GM12878 (cell line): ENCODE data around the gene GAS2. TPM values are rescaled to one million over a fixed set of nuclear protein-coding genes. Genes with fewer than 3 reads are reported as not detected.

Experiments
- ATAC-seq: fragments of 200-7000 bp; cut with Tn5 transposase; 3 replicates; pipeline ENCODE4 v1.9.1; 2020; ENCODE audit warnings: mild to moderate bottlenecking, moderate library complexity
- BruUV-seq: library from RNA; stranded (reverse); fragments of 400-500 nt; replicated peaks from 2 replicates; lab custom pipeline; 2021; lab: Mats Ljungman, UMichigan
- CTCF ChIA-PET: fragments of 300-600 bp; sonication (Branson Sonifier 250); formaldehyde crosslinking; extraction: SDS; loops from one replicate; lab custom pipeline; 2021; ENCODE audit warnings: inconsistent platforms; lab: Yijun Ruan, JAX
- POLR2A ChIA-PET: fragments of 350-600 bp; formaldehyde crosslinking; extraction: SDS; loops from one replicate; lab custom pipeline; 2021; ENCODE audit warnings: inconsistent platforms; lab: Charles Lee
- RAD21 ChIA-PET: fragments of 300-600 bp; sonication (Branson Sonifier 250); formaldehyde crosslinking; loops from one replicate; lab custom pipeline; 2023; ENCODE audit warnings: antibody characterized with exemption; ENCODE audit not compliant: unreplicated experiment; lab: Charles Lee
- SMC1A ChIA-PET: fragments of 300-600 bp; sonication (Branson Sonifier 250); formaldehyde crosslinking; loops from one replicate; lab custom pipeline; 2023; ENCODE audit not compliant: unreplicated experiment, uncharacterized antibody; lab: Charles Lee
- DNase-seq: peaks from one replicate; pipeline ENCODE4 v3.0.0-alpha.2; 2011; ENCODE audit warnings: low read depth, low spot score
- FAIRE-seq: peaks from 3 replicates; lab custom pipeline; 2011; peaks lifted over from hg19 to GRCh38; lab: Jason Lieb, UNC
- H2AFZ ChIP-seq: 2 replicates; pipeline ENCODE4 v1.6.0; 2011; ENCODE audit warnings: low read depth, low read length, control low read depth; ENCODE audit not compliant: control insufficient read depth
- H3K27ac ChIP-seq: 2 replicates; pipeline ENCODE4 v1.5.1; 2011; ENCODE audit warnings: control low read depth; ENCODE audit not compliant: control insufficient read depth, insufficient read depth
- H3K27me3 ChIP-seq, 2 experiments: replicated peaks in 1 of 2; 2 replicates each; pipeline versions ENCODE4 v1.6.0 to v1.6.1; 2011; ENCODE audit warnings: low read length in 1 of 2; ENCODE audit not compliant: control insufficient read depth in 2 of 2, insufficient read depth in 2 of 2
- H3K36me3 ChIP-seq, 2 experiments: 2 replicates each; pipeline ENCODE4 v1.5.1; 2011; ENCODE audit warnings: low read length in 1 of 2; ENCODE audit not compliant: control insufficient read depth in 2 of 2, insufficient read depth in 2 of 2
- H3K4me1 ChIP-seq: 2 replicates; pipeline ENCODE4 v1.6.1; 2011; ENCODE audit warnings: mild to moderate bottlenecking, low read length, moderate library complexity, mixed read lengths; ENCODE audit not compliant: control insufficient read depth, insufficient read depth
- H3K4me2 ChIP-seq: 2 replicates; pipeline ENCODE4 v1.6.0; 2011; ENCODE audit warnings: control low read depth; ENCODE audit not compliant: control insufficient read depth, insufficient read depth
- H3K4me3 ChIP-seq: fragments of 200-600 bp; sonication (generic); 2 replicates; pipeline ENCODE4 v1.5.1; 2016
- H3K79me2 ChIP-seq: 2 replicates; pipeline ENCODE4 v1.6.0; 2011; ENCODE audit warnings: low read length; ENCODE audit not compliant: control insufficient read depth, insufficient read depth
- H3K9ac ChIP-seq: 2 replicates; pipeline ENCODE4 v1.8.0; 2011; ENCODE audit warnings: low read length, control low read depth, mixed read lengths; ENCODE audit not compliant: control insufficient read depth, insufficient read depth
- H3K9me3 ChIP-seq: replicated peaks from 3 replicates; pipeline ENCODE4 v1.5.1; 2011; ENCODE audit warnings: mild to moderate bottlenecking, low read length; ENCODE audit not compliant: control insufficient read depth, insufficient read depth
- H4K20me1 ChIP-seq: 2 replicates; pipeline ENCODE4 v1.6.0; 2011; ENCODE audit not compliant: control insufficient read depth, insufficient read depth
- ATF7 ChIP-seq: fragments of 450-650 bp; IDR thresholded peaks from 2 replicates; pipeline ENCODE4 v1.6.1; 2016; ENCODE audit warnings: low read depth, mild to moderate bottlenecking
- BHLHE40 ChIP-seq, 2 experiments: fragments of 450-650 bp in 1 of 2; IDR thresholded peaks; 2 replicates each; pipeline ENCODE4 v1.6.1; 2011 to 2017; ENCODE audit warnings: low read depth in 2 of 2, borderline replicate concordance in 1 of 2, improper control_type of control experiment in 1 of 2, low read length in 1 of 2, mild to moderate bottlenecking in 1 of 2
- BMI1 ChIP-seq: fragments of 450-650 bp; IDR thresholded peaks from 2 replicates; pipeline ENCODE4 v1.6.1; 2016; ENCODE audit warnings: mild to moderate bottlenecking, moderate library complexity, borderline replicate concordance
- BRCA1 ChIP-seq: IDR thresholded peaks from 2 replicates; pipeline ENCODE4 v1.6.1; 2011; ENCODE audit warnings: low read depth, low read length, improper control_type of control experiment
- IKZF1 ChIP-seq: fragments of 450-650 bp; conservative IDR thresholded peaks from 2 replicates; pipeline ENCODE4 v1.6.1; 2017; ENCODE audit warnings: antibody characterized with exemption, mild to moderate bottlenecking
- IKZF2 ChIP-seq, 2 experiments: fragments of 450-650 bp; IDR thresholded peaks; 2 replicates each; pipeline ENCODE4 v1.6.1; 2017; ENCODE audit warnings: mild to moderate bottlenecking in 2 of 2, moderate library complexity in 2 of 2
- MEF2B ChIP-seq: fragments of 450-650 bp; IDR thresholded peaks from 2 replicates; pipeline ENCODE4 v1.6.1; 2018; ENCODE audit warnings: mild to moderate bottlenecking, moderate library complexity; ENCODE audit not compliant: partially characterized antibody, poor library complexity, severe bottlenecking
- MXI1 ChIP-seq: fragments of 150-350 bp; IDR thresholded peaks from 2 replicates; pipeline ENCODE4 v1.6.1; 2011; ENCODE audit warnings: low read depth, mild to moderate bottlenecking, inconsistent platforms, low read length, improper control_type of control experiment
- NFIC ChIP-seq: IDR thresholded peaks from 2 replicates; pipeline ENCODE4 v1.6.1; 2012; ENCODE audit warnings: low read depth, mild to moderate bottlenecking, inconsistent platforms, low read length, moderate library complexity
- SIX5 ChIP-seq: IDR thresholded peaks from 2 replicates; pipeline ENCODE4 v1.6.1; 2011; ENCODE audit warnings: mild to moderate bottlenecking, low read depth, low read length, moderate library complexity; ENCODE audit not compliant: severe bottlenecking
- WGBS: methylation state at CpG from one replicate; pipeline ENCODE4 v1.1.6; 2016; ENCODE audit warnings: low lambda C conversion rate; ENCODE audit not compliant: insufficient replicate concordance, insufficient coverage; ENCODE audit errors: missing lambda C conversion rate; 5-methylcytosine and 5-hydroxymethylcytosine counted together
- in situ Hi-C: fragments of 300-500 bp; cut with MboI; formaldehyde crosslinking; loops from 9 replicates; pipeline ENCODE4 v1.14.3; 2018; ENCODE audit warnings: mixed read lengths
- intact Hi-C: fragments of 100-400 bp; cut with micrococcal nuclease; formaldehyde crosslinking; loops from one replicate; pipeline ENCODE4 v1.14.2; 2022; ENCODE audit not compliant: unreplicated experiment
- polyA plus RNA-seq, 11 experiments: library from polyadenylated mRNA; depleted of rRNA in 4 of 11; unstranded in 6 of 11; stranded (reverse) in 5 of 11; fragments of >200 nt; fragmentation: Nextera tagmentation in 4 of 11; fragmentation: Illumina TruSeq in 1 of 11; extraction: Ambion mirVana in 4 of 11; extraction: Trizol in 1 of 11; gene quantifications; 1 replicate in 1 of 11; 2 replicates in 10 of 11; pipeline versions ENCODE4 v1.2.1 to v1.2.3, GENCODE V29; 2011 to 2016; ENCODE audit warnings: inconsistent platforms in 2 of 11, missing spikeins in 2 of 11, low read depth in 1 of 11
- total RNA-seq, 4 experiments: library from RNA; depleted of rRNA in 3 of 4; stranded (reverse); fragments of >200 nt in 3 of 4; fragmentation: Illumina TruSeq in 1 of 4; extraction: Trizol in 1 of 4; gene quantifications; 2 replicates each; pipeline versions ENCODE4 v1.2.1 to v1.2.3, GENCODE V29; 2013 to 2021
- TF ChIP-seq, protein P1 (sequence below): fragments of 450-650 bp; IDR thresholded peaks from 2 replicates; pipeline ENCODE4 v1.6.1; 2017; ENCODE audit warnings: mild to moderate bottlenecking, moderate library complexity
- TF ChIP-seq, protein P2 (sequence below): fragments of 450-650 bp; IDR thresholded peaks from 2 replicates; pipeline ENCODE4 v1.6.1; 2017; ENCODE audit warnings: low read depth, mild to moderate bottlenecking, moderate library complexity
- TF ChIP-seq, protein P3 (sequence below): fragments of 450-650 bp; IDR thresholded peaks from 2 replicates; pipeline ENCODE4 v1.6.1; 2016; ENCODE audit warnings: mild to moderate bottlenecking

The GAS2 gene
- total and polyA plus RNA-seq, 10 of the 15 experiments (the other 5 are each of a cell fraction or from before 2014, with no cell fraction given): 16.4 to 81.4 (median 26.2) TPM

DNA sequence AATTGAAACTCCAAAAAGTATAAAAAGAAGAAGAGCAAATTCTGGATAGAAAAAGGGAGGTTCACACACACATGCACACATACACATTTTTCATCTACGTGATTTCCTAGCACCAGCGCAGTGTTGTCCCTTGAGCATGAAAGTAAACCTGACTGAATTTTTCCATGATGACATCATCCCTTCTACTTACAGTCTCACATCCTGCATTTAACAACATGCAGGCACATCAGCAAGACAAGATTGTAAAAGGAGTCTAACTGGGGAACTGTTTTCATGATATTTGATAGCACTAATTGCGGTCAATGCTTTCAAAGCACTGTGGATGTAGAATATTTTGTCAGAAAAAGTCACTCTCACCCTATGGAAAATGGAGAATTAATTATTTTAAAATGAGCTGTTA lies 36.6 kb downstream of the GAS2 start:
- in situ Hi-C loops (no loop called here), intact Hi-C loops (no loop called here)
- no peak for FAIRE-seq
- Histone ChIP-seq H3K4me1 (no peaks in the 10 kb centered on the region), H3K27me3 (no peaks in the 10 kb centered on the region), H3K9me3 (no peaks in the 10 kb centered on the region; the same call in 2 of the 3 replicates), H4K20me1 (no peaks in the 10 kb centered on the region), H3K9ac (no peak overlapping the region), H2AFZ (no peak overlapping the region), H3K79me2 (no peaks in the 10 kb centered on the region), H3K4me3 (no peak overlapping the region), H3K4me2 (no peak overlapping the region), H3K36me3 (no peaks in the 10 kb centered on the region), H3K27ac (no peak overlapping the region)
- no TSS peak for BruUV-seq
- ChIA-PET RAD21 (interaction anchor here (1.0 to 6.6 kb wide), 11 partner anchors 9 to 84 kb away, joined by 3 to 111 read pairs (median 5); no protein-coding TSS in a partner anchor), SMC1A (interaction anchor here (0.7 to 8.9 kb wide), 20 partner anchors 8 to 84 kb away, joined by 3 to 117 read pairs (median 6); partner anchors contain the start of gene GAS2), POLR2A (interaction anchor here (0.9 to 5.0 kb wide), 10 partner anchors 8 to 85 kb away, joined by 3 to 43 read pairs (median 4); no protein-coding TSS in a partner anchor), CTCF (interaction anchor here (0.9 to 3.3 kb wide), 9 partner anchors 11 to 84 kb away, joined by 3 to 14 read pairs (median 3); no protein-coding TSS in a partner anchor)
- WGBS: 61% methylated on average over 3 of the region's 3 CpGs
- DNase-seq: peak; percentile 21
- ATAC-seq: peak; percentile 76
- TF ChIP-seq, protein P1, sequence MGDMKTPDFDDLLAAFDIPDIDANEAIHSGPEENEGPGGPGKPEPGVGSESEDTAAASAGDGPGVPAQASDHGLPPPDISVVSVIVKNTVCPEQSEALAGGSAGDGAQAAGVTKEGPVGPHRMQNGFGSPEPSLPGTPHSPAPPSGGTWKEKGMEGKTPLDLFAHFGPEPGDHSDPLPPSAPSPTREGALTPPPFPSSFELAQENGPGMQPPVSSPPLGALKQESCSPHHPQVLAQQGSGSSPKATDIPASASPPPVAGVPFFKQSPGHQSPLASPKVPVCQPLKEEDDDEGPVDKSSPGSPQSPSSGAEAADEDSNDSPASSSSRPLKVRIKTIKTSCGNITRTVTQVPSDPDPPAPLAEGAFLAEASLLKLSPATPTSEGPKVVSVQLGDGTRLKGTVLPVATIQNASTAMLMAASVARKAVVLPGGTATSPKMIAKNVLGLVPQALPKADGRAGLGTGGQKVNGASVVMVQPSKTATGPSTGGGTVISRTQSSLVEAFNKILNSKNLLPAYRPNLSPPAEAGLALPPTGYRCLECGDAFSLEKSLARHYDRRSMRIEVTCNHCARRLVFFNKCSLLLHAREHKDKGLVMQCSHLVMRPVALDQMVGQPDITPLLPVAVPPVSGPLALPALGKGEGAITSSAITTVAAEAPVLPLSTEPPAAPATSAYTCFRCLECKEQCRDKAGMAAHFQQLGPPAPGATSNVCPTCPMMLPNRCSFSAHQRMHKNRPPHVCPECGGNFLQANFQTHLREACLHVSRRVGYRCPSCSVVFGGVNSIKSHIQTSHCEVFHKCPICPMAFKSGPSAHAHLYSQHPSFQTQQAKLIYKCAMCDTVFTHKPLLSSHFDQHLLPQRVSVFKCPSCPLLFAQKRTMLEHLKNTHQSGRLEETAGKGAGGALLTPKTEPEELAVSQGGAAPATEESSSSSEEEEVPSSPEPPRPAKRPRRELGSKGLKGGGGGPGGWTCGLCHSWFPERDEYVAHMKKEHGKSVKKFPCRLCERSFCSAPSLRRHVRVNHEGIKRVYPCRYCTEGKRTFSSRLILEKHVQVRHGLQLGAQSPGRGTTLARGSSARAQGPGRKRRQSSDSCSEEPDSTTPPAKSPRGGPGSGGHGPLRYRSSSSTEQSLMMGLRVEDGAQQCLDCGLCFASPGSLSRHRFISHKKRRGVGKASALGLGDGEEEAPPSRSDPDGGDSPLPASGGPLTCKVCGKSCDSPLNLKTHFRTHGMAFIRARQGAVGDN: peak; percentile 41
- TF ChIP-seq MEF2B (peak; percentile 16), BMI1 (peak; percentile 18; the same call in 1 of the 2 replicates), IKZF1 (peak; percentile 83), BRCA1 (no peak), IKZF2 (IDR thresholded peaks at IDR 0.05) (peak; percentile 85 to 89; a peak in 2 of 4 replicates), ATF7 (peak; percentile 99), SIX5 (no peak), NFIC (peak; percentile 27; the same call in 1 of the 2 replicates), MXI1 (peak; percentile 26; the same call in 1 of the 2 replicates), BHLHE40 (IDR thresholded peaks at IDR 0.05; ENCODE audit: borderline replicate concordance in 1 of 2, low read depth in 2 of 2, low read length in 1 of 2) (peak in 1 of 2 experiments; percentile 32; a peak in 1 of 4 replicates)
- TF ChIP-seq, protein P2, sequence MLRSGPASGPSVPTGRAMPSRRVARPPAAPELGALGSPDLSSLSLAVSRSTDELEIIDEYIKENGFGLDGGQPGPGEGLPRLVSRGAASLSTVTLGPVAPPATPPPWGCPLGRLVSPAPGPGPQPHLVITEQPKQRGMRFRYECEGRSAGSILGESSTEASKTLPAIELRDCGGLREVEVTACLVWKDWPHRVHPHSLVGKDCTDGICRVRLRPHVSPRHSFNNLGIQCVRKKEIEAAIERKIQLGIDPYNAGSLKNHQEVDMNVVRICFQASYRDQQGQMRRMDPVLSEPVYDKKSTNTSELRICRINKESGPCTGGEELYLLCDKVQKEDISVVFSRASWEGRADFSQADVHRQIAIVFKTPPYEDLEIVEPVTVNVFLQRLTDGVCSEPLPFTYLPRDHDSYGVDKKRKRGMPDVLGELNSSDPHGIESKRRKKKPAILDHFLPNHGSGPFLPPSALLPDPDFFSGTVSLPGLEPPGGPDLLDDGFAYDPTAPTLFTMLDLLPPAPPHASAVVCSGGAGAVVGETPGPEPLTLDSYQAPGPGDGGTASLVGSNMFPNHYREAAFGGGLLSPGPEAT: peak; percentile 64; the same call in 1 of the 2 replicates
- TF ChIP-seq, protein P3, sequence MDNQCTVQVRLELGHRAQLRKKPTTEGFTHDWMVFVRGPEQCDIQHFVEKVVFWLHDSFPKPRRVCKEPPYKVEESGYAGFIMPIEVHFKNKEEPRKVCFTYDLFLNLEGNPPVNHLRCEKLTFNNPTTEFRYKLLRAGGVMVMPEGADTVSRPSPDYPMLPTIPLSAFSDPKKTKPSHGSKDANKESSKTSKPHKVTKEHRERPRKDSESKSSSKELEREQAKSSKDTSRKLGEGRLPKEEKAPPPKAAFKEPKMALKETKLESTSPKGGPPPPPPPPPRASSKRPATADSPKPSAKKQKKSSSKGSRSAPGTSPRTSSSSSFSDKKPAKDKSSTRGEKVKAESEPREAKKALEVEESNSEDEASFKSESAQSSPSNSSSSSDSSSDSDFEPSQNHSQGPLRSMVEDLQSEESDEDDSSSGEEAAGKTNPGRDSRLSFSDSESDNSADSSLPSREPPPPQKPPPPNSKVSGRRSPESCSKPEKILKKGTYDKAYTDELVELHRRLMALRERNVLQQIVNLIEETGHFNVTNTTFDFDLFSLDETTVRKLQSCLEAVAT: peak; percentile 63; the same call in 1 of the 2 replicates
